GM20431 (cell line): Measurements from ENCODE around the gene GAD2.

ENCODE experiments used
- in situ Hi-C: fragments of 300-500 bp; cut with MseI, MboI; formaldehyde crosslinking; loops from one replicate; pipeline ENCODE4 v1.15.0; 2020; ENCODE audit warnings: low sequenced_read_pairs; ENCODE audit not compliant: unreplicated experiment

The GAD2 gene

GRCh38 chr10:26303366-26303765 is 86.8 kb downstream of the GAD2 start:
- in situ Hi-C loops, result no loop called here

- in situ Hi-C loops, result no loop called here
Observed at GRCh38 chr10:26310361-26310760, 93.8 kb downstream of the GAD2 start.

GRCh38 chr10:26311383-26311940 is 94.9 kb downstream of the GAD2 start:
- in situ Hi-C loops, result no loop called here

- in situ Hi-C loops, result no loop called here
Observed at GRCh38 chr10:26314265-26315013, 97.9 kb downstream of the GAD2 start.

GRCh38 chr10:26318672-26319071 is 102.1 kb downstream of the GAD2 start:
- in situ Hi-C loops, result no loop called here

GRCh38 chr10:26323219-26323618 is 106.6 kb downstream of the GAD2 start:
- in situ Hi-C loops, result no loop called here

- in situ Hi-C loops, result loop anchor here (25.0 kb wide), 1 partner anchor 235 kb away; no protein-coding TSS in a partner anchor
Observed at GRCh38 chr10:26326851-26327250, 110.3 kb downstream of the GAD2 start.

- in situ Hi-C loops, result loop anchor here (25.0 kb wide), 1 partner anchor 234 kb away; no protein-coding TSS in a partner anchor
Observed at GRCh38 chr10:26327811-26328210, 111.2 kb downstream of the GAD2 start.

- in situ Hi-C loops, result loop anchor here (10.0 to 25.0 kb wide), 2 partner anchors 231 to 553 kb away; no protein-coding TSS in a partner anchor
Observed at GRCh38 chr10:26331371-26331770, 114.8 kb downstream of the GAD2 start.

- in situ Hi-C loops, result loop anchor here (10.0 to 25.0 kb wide), 2 partner anchors 228 to 550 kb away; no protein-coding TSS in a partner anchor
Observed at GRCh38 chr10:26334232-26334931, 117.8 kb downstream of the GAD2 start.

- in situ Hi-C loops, result loop anchor here (10.0 to 25.0 kb wide), 2 partner anchors 227 to 550 kb away; no protein-coding TSS in a partner anchor
Observed at GRCh38 chr10:26334932-26335573, 118.5 kb downstream of the GAD2 start.

GRCh38 chr10:26335574-26336093 is 119.1 kb downstream of the GAD2 start:
- in situ Hi-C loops, result loop anchor here (10.0 to 25.0 kb wide), 2 partner anchors 227 to 549 kb away; no protein-coding TSS in a partner anchor

GRCh38 chr10:26336979-26337378 is 120.4 kb downstream of the GAD2 start:
- in situ Hi-C loops, result loop anchor here (10.0 to 25.0 kb wide), 2 partner anchors 225 to 548 kb away; no protein-coding TSS in a partner anchor

GRCh38 chr10:26341701-26342100 is 125.1 kb downstream of the GAD2 start:
- in situ Hi-C loops, result loop anchor here (25.0 kb wide), 1 partner anchor 221 kb away; no protein-coding TSS in a partner anchor

- in situ Hi-C loops, result loop anchor here (25.0 kb wide), 1 partner anchor 213 kb away; no protein-coding TSS in a partner anchor
Observed at GRCh38 chr10:26348821-26349417, 132.3 kb downstream of the GAD2 start.
